GM19324 (cell line): Measurements from ENCODE around the gene SLC39A11.
"Not testable (repeated sequence)": the region's sequence is repeated elsewhere in the genome, so short reads cannot be mapped to it uniquely, and the experiment has no call there.

Experiments
- ATAC-seq: cut with Tn5 transposase; IDR thresholded peaks from one replicate; pipeline ENCODE4 v1.9.1; 2021; ENCODE audit warnings: mild to moderate bottlenecking, moderate library complexity; ENCODE audit not compliant: unreplicated experiment, low FRiP score

SLC39A11 gene

GRCh38 chr17:72811976-72812687 is 280.4 kb downstream of the SLC39A11 start:
- no peak for ATAC-seq

- no peak for ATAC-seq
Observed at GRCh38 chr17:72810991-72811508, 281.4 kb downstream of the SLC39A11 start.

GRCh38 chr17:72806011-72806410 is 286.5 kb downstream of the SLC39A11 start:
- no peak for ATAC-seq

GRCh38 chr17:72804949-72805707 is 287.4 kb downstream of the SLC39A11 start:
- no peak for ATAC-seq

GRCh38 chr17:72802726-72803125 is 289.8 kb downstream of the SLC39A11 start:
- no peak for ATAC-seq

GRCh38 chr17:72797142-72797541 is 295.3 kb downstream of the SLC39A11 start:
- no peak for ATAC-seq

- ATAC-seq = no peak
Observed at GRCh38 chr17:72795941-72796340, 296.5 kb downstream of the SLC39A11 start.

- ATAC-seq = no peak
Observed at GRCh38 chr17:72794152-72794551, 298.3 kb downstream of the SLC39A11 start.

GRCh38 chr17:72792771-72793170 is 299.7 kb downstream of the SLC39A11 start:
- ATAC-seq = no peak

GRCh38 chr17:72790190-72790589 is 302.3 kb downstream of the SLC39A11 start:
- no peak for ATAC-seq

GRCh38 chr17:72789711-72790110 is 302.8 kb downstream of the SLC39A11 start:
- ATAC-seq = no peak

GRCh38 chr17:72788950-72789585 is 303.4 kb downstream of the SLC39A11 start:
- ATAC-seq = no peak

GRCh38 chr17:72786209-72786608 is 306.3 kb downstream of the SLC39A11 start:
- ATAC-seq = no peak

- no peak for ATAC-seq
Observed at GRCh38 chr17:72782985-72783701, 309.3 kb downstream of the SLC39A11 start.

GRCh38 chr17:72782437-72782836 is 310.1 kb downstream of the SLC39A11 start:
- ATAC-seq = not testable (repeated sequence)

- no peak for ATAC-seq
Observed at GRCh38 chr17:72778169-72779151, 314.0 kb downstream of the SLC39A11 start.

- no peak for ATAC-seq
Observed at GRCh38 chr17:72775919-72776318, 316.6 kb downstream of the SLC39A11 start.

- no peak for ATAC-seq
Observed at GRCh38 chr17:72775237-72775636, 317.3 kb downstream of the SLC39A11 start.

- no peak for ATAC-seq
Observed at GRCh38 chr17:72774236-72774635, 318.3 kb downstream of the SLC39A11 start.
